Suprapubic skin (tissue), 4 donors: ENCODE results near the gene PHGDH. TPM values are rescaled to one million over a fixed set of nuclear protein-coding genes. Genes with fewer than 3 reads are reported as not detected.

Source experiments
- DNase-seq, 2 donors: peaks; one replicate each; pipeline ENCODE4 v3.0.0-alpha.2; 2019; ENCODE audit warnings: low spot score in 2 of 2
- H3K27ac ChIP-seq: fragments of 200-600 bp; sonication (generic); one replicate; pipeline ENCODE4 v1.5.1; 2019
- H3K27me3 ChIP-seq: fragments of 200-600 bp; sonication (generic); one replicate; pipeline ENCODE4 v1.5.1; 2019
- H3K36me3 ChIP-seq: fragments of 200-600 bp; sonication (generic); one replicate; pipeline ENCODE4 v1.5.1; 2019
- H3K4me1 ChIP-seq: fragments of 200-600 bp; sonication (generic); one replicate; pipeline ENCODE4 v1.5.1; 2019
- H3K4me3 ChIP-seq: fragments of 200-600 bp; sonication (generic); one replicate; pipeline ENCODE4 v1.5.1; 2019; ENCODE audit warnings: mild to moderate bottlenecking
- H3K9me3 ChIP-seq: fragments of 200-600 bp; sonication (generic); one replicate; pipeline ENCODE4 v1.5.1; 2019
- CTCF ChIP-seq, 2 donors: fragments of 200-600 bp in 1 of 2; fragments of 450-650 bp in 1 of 2; sonication (generic) in 1 of 2; IDR thresholded peaks; one replicate each; pipeline ENCODE4 v1.5.1; 2016 to 2019; ENCODE audit warnings: antibody characterized with exemption in 2 of 2, mild to moderate bottlenecking in 1 of 2, moderate library complexity in 1 of 2
- EP300 ChIP-seq: sonication (generic); formaldehyde crosslinking; IDR thresholded peaks from one replicate; pipeline ENCODE4 v1.6.1; 2017; ENCODE audit warnings: antibody characterized with exemption
- POLR2A ChIP-seq, 2 donors: fragments of 450-650 bp; IDR thresholded peaks; one replicate each; pipeline ENCODE4 v1.6.1; 2017; ENCODE audit warnings: antibody characterized with exemption in 2 of 2, mild to moderate bottlenecking in 2 of 2, moderate library complexity in 2 of 2
- POLR2AphosphoS5 ChIP-seq, 3 donors: sonication (generic); formaldehyde crosslinking; IDR thresholded peaks; one replicate each; pipeline ENCODE4 v1.6.1; 2017; ENCODE audit warnings: antibody characterized with exemption in 3 of 3
- whole genome bisulfite sequencing: methylation state at CpG from one replicate; pipeline ENCODE4 v1.1.5; 2018; 5-methylcytosine and 5-hydroxymethylcytosine counted together
- total RNA-seq, 4 donors: library from RNA; depleted of rRNA; stranded (reverse); fragments of >200 nt; gene quantifications; one replicate each; pipeline ENCODE4 v1.1.0, GENCODE V29; 2016

Gene PHGDH
- total RNA-seq, 4 donors from 2014 or later: 81.3 to 130 (median 100.0) TPM

- Histone ChIP-seq H3K4me3 (no peak overlapping the region), H3K27me3 (no peaks in the 10 kb centered on the region), H3K4me1 (no peaks in the 10 kb centered on the region), H3K9me3 (no peaks in the 10 kb centered on the region), H3K27ac (no peak overlapping the region), H3K36me3 (no peaks in the 10 kb centered on the region)
- TF ChIP-seq CTCF (IDR thresholded peaks at IDR 0.05) (no peak), POLR2A (IDR thresholded peaks at IDR 0.05) (no peak), POLR2AphosphoS5 (IDR thresholded peaks at IDR 0.05) (no peak), EP300 (no peak)
- DNase-seq: no peak
- 97% methylated on average over 4 of the region's 4 CpGs for WGBS
Observed at GRCh38 chr1:119791377-119791776, 79.6 kb downstream of the PHGDH start.

Other genes with a start within 250 kb of the PHGDH start
- gene HSD3B1, start 204.7 kb upstream of the PHGDH start, total RNA-seq: 10 to 100 TPM in 1 of 4 donors, 1 to 10 TPM in 3; 2.9 to 20.1 (median 5.6) TPM
- gene ZNF697, start 63.7 kb upstream of the PHGDH start, total RNA-seq: 1 to 10 TPM; 2.6 to 8.1 (median 3.7) TPM
- 100 to 1,000 TPM in 1 of 4 donors, 10 to 100 TPM in 3; 20.9 to 389 (median 33.5) TPM for gene HMGCS2, start 57.0 kb downstream of the PHGDH start, total RNA-seq
- not detected for gene REG4, start 99.5 kb downstream of the PHGDH start, total RNA-seq
- not detected for gene ADAM30, start 184.6 kb downstream of the PHGDH start, total RNA-seq